ENCODE results near the gene S100A4.
A peak's percentile ranks its signal among the peaks of the same experiment; 100 is the strongest.

S100A4 gene

DNA sequence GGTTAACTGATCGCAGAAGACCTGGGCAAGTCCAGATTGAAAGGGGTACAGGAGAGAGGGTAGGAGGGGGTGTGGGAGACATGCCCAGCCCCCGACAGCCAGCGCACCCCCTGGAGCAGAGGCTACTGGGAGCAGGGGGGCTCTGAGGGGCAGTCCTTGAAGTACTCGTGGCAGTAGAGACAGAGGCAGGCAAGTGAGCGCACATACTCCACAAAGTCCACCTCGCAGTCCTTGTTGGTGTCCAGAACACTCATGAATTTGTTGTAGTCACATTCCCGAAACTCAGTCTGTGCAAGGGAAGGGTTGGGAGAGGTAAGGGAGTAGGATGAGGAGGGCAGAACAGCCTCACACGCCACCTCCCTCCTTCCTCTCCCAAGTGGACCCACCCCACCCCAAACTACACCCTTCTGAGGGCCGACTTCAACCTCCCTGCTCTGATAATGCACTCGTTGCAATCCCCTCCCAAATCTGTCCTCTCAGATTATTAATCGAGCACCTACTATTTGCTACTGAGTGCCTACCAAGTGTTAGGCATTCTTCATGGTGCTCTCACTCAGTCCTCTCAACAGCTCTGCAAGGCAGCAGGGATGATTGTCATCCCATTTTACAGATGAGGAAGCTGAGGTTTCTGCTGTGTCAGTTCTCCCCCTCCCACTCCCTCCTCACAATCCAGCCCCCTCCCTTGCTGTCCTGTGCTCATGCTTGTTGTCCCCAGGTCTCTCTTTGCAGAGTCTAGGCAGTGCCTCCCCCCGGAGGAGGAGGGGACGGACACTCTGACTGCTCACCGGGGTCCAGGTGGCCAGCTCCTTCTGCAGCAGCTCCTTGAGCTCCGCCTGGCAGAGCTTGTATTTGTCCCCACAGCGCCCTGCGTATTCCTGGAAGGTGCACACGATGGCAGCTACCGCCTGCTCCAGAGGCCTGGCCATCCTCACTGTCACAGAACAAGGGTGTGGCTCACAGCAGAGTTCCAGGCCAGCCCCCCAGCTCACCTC, 2.2 kb upstream of the S100A4 start:
- DNase-seq (ENCODE audit: low spot score): no peak

DNA sequence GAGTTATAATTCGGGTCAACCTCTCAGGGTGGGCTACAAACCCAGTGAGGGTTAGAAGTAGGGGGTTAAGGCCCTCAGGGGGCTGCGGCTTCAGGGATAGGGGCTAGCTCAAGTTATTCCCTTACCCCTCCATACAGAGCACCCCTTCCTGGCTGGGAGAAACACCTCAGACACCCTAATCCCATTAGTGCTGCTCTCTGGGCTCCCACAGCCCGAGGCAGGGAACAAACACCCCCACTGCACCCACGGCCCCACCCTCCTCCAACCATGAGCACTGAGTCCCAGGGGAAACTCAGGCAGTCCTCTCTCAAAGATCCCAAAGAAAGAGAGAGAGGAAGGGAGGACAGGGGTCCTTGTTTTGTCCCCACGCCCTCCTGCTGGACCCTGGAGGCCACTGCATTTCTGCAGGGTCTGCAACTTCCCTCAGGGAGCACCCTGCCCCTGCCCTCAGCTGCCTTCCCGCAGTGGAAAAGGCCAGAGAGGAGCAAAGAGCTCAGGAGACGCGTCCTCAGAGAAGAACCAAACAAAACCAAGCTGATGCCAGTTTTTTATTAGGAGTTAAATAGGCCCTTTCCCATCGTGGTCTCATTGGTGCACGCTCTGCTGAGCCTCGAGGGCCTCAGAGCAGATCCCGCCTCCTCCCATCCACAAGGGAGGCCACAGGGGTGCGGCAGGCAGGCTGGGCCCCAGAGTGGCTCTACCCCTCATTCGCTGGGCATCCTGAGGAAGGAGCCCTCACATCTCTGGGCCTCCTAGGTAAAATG, 1.4 kb upstream of the S100A4 start:
- no peak for DNase-seq (ENCODE audit: low spot score)

DNA sequence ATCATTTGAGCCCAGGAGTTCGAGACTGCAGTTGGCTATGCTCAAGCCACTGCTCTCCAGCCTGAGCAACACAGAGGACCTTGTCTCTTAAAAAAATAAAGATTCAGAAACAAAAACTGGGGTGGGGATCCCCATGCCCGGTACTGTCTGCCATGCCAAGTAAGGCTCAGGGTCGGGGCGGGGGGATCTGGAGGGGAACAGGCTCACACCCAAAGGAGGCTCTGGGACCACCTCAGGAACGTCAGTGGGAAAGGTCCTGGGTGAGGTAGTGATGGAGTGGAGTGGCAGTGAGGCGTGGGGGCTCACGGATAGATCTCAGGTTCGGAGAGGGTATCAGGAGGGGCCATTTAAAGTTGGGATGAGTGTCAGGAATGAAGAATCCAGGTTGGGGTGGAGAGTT, 765 bp upstream of the S100A4 start:
- DNase-seq (ENCODE audit: low spot score): no peak

DNA sequence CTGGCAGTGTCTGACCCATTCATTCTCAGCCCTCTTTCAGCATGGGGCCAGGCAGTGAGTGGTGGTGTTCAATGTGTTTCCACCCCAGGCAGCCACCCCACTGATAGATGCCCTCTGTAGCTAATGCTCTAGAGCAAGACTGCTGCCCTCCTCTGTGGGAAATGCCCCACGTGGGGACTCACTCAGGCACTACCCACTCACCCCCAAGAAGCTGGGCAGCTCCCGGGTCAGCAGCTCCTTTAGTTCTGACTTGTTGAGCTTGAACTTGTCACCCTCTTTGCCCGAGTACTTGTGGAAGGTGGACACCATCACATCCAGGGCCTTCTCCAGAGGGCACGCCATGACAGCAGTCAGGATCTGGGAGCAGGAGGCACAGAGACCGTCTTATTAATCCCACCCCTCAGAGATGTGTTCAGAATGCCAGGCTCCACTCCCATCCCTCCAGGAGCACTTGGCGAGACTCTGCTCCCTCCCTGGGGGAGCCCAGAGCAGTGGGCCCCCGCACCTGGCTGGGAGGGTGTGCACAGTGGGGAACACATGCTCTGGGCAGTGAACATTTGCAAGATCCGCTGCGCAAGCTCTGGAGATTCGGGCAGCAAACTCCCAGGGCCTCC, 1.0 kb downstream of the S100A4 start:
- DNase-seq (ENCODE audit: low spot score): no peak

DNA sequence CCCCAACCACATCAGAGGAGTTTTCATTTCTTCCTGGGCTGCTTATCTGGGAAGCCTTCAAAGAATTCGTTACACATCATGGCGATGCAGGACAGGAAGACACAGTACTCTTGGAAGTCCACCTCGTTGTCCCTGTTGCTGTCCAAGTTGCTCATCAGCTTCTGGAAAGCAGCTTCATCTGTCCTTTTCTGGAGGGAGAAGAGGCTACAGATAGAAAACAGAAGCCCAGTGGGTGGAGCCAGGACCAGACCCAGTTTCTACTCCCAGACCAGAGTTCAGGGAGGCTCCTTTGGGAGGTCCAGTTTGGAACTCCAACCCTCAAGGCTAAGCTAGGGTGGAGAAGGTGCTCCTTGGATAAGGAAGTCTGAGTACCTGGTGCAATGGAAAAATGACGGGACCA, 1.9 kb downstream of the S100A4 start:
- no peak for DNase-seq (ENCODE audit: low spot score)

DNA sequence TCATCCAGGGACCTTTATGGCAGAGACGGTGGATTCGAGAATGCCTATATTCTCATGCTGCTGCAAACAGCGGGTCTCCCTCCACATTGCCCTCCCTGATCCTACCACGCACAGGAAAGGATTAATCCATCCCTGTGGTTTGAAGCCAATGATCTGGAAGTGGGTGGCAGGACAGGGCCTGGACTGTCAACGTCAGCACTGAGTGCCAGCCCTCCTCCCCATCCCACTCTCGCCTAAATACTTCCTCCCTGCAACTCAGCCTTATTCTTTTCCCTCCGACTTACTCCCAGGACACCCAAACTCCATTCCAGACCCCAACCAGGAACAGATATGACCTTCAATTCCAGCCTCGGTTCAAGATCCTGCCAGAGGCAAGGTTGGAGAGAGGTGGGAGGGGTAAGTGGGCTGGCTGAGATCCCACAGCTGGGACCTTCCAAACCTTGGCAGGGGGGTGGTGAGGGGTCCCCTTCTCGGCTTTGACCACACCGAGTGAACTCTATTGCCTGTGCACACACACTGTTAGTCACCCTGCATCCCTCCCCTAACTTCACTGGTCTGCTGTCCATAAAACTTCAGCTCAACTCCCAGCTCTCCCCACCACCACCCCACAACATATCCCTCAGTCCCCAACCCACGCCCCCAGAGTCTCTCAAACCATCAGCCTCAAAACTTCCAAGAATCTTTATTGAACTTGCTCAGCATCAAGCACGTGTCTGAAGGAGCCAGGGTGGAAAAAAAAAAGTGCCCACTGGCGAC, 2.5 kb downstream of the S100A4 start:
- peak; percentile 39 for DNase-seq (ENCODE audit: low spot score)

DNA sequence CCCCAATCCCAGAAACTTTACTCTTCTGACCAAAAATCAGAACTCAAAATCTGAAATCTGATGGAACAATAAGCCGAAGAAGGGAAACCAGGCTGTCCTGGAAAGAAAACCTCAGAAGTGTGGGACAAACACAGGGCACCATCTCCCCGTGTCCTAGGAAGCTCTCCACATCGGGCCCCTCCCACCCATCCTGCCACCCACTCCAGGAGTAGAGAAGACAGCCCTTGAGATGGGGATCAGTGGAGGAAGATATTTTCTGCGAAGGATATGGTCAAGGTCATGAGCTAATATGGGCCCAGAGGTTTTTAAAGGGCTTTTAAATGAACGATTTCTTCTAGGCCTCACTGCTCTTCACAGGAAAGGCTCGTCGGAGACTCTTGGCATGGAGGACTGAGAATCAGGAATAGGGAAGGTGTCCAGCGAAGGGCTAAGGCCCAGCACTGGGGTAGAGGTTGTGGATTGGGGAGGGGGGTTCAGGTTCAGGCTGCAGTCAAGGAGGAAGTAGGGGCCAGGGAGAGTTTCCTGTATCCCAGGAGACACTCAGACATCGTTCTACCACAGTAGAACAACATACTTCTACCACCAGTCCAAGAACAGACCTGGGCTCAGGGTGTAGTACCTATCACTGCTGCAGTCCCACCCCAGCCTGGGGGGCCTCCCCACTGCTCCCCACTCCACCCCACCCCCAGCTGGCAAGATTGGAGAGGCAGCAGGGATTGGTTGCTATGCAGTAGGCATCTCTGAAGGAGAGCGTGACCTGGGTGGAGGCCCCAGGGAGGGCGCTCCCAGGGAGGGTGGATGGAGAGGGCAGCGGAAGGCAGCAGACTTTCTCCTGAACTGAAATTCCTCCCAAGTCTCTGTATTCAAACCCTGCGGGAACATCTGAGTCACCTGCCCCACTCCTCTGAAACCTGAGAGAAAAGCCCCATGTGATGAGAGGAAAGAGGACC, 3.7 kb downstream of the S100A4 start:
- no peak for DNase-seq (ENCODE audit: low spot score)

DNA sequence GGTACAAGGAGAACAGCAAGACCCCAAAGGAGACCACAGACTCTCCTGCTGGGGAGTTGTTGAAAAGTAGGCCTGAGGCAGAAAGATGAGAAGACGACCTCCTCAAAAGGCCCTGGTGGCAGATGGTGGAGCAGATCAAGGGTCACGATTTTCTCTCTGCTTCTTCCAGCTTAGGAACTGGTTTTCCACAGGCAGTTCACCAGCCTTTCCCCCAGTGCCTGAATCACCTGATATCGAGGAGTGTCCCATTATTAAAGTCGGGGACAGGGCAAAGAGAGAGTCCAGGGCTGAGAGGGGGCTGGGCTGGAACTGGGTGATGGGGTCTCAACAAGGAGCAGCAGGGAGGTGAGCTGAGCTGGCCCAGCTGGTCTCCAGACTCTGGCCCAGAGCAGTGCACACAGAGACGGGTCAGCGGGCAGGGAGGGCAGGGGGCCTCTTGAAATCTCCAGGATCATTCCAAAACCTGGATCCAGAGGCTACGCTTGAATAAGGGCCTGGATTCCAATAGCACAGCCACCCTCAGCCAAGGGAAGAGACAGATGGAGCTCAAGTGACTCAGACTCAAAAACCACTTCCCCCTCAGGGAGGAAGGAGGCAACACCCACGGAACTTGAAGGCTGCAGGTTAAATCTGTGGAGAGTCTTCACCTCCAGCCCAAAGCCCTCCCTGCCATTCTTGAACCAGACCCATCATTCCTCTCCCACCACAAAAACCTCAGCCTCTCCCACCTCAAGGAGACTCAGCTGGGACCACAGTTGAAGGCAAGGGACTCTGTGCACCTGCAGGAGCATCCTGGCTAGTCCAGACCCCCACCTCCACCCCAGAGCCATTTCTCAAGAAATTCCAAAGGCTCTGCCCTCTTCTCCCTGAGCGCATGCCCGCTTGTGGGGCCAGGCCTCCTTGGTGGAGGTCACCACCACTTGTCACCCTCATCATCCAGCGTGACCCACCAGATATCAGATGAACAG, 4.9 kb downstream of the S100A4 start, which contains the start of gene S100A5:
Gene S100A5, minus strand, starts transcription at position 541 of the 968 bp plus-strand sequence. CDS start 743 bp downstream, outside the sequence.
- DNase-seq (ENCODE audit: low spot score): peak; percentile 66

DNA sequence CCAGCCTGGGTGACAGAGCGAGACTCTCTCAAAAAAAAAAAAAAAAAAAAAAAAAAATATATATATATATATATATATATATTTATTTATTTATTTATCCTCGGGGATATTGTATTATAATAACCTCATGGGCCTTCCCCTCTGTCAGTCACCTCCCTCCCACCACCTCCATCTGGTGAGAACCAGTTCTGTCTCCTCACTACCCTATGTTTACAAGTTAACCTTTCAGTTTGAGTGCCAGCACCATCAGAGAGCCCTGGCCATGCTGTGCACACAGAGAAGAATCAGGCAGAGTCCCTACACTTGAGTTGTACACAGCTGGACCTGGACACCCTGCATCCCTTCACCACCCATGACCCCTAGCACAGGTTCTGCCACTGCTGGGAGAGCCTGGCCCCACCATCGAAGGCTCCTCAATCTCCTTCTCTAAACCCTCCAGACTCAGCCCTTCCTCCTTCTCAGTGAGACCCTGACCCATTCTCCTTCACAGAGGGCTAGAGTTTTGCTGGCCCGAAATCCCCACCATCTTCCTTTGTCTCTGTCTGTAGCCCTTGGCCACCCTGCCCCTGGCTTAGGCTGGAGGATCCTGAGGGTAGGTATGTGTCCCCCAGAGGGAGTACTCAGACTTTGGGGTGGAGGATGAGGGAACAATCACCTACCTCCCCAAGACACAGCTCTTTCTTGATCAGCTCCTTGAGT, 6.1 kb downstream of the S100A4 start:
- DNase-seq (ENCODE audit: low spot score): no peak

DNA sequence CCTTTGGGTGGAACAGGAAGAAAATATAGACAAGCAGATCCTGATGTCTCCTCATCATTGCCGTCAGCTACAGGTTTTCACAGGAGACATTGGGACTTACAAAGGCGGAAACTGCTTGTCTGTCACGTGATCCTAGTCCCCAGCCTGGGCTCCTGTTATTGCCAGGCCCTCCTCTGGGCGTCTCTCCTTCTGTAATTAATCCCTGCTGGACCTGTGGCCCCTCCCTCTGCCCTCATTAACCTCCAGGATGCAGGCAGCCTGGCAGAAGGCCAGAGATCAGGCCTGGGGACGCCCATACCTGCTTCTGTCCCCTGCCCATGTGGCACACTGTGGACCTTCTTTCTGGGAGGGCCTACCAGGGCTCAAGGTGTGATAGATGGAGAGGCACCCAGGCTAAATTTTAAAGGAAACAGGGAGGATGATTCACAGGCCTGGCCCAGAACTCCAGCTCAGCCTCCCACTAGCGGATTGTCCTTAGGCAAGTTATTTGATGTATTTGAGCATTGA, 7.2 kb downstream of the S100A4 start:
- peak; percentile 35 for DNase-seq (ENCODE audit: low spot score)

DNA sequence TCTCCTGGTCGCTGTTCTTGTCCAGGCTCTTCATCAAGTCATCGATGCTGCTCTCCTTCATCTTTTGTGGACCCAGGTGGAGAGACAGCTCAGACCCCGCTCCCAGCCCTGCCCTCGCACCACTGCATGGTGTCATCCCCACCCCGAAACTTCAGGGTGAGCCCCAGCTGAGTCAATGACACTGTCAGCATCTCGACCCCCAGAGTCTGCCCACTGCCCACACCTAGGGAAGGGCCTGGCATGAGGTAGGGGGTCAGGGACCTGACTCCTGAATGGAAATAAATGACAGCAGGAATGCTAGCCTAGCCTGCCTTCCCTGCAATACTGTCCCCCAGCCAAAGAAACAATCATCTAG, 8.3 kb downstream of the S100A4 start:
- no peak for DNase-seq (ENCODE audit: low spot score)

DNA sequence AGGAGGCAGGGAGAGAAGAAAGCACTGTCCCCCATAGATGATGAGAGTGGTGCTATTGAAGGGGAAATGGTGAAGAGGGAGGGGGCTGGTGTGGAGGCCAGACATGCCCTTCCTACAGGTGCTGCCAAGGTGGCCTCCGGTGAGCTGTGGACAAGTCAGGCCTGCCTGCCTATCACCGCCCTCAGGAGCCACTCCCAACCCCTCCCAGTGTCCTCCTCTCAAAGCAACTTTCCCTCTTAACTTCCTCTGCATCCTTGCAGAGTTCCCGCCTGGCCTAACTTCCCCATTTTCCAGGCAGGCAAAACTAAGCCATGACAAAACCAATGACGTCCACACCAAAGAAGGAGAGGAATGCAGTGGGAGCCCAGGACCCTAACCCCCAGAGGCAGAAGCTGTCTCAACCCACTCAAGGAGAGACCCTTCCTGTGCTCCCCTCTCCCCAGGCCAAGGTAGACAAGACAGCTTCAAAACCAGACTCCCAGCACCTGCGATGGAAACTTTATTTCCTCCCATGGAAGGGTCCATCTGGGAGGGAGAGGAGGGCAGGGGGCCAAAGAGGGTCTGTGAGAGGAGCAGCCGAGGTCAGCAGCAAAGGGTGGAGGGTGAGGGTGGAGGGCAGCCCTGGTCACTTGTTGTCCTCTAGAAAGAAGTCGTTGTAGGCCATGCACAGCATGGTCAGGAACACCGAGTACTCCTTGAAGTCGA, 8.8 kb downstream of the S100A4 start:
- peak; percentile 65 for DNase-seq (ENCODE audit: low spot score)

DNA sequence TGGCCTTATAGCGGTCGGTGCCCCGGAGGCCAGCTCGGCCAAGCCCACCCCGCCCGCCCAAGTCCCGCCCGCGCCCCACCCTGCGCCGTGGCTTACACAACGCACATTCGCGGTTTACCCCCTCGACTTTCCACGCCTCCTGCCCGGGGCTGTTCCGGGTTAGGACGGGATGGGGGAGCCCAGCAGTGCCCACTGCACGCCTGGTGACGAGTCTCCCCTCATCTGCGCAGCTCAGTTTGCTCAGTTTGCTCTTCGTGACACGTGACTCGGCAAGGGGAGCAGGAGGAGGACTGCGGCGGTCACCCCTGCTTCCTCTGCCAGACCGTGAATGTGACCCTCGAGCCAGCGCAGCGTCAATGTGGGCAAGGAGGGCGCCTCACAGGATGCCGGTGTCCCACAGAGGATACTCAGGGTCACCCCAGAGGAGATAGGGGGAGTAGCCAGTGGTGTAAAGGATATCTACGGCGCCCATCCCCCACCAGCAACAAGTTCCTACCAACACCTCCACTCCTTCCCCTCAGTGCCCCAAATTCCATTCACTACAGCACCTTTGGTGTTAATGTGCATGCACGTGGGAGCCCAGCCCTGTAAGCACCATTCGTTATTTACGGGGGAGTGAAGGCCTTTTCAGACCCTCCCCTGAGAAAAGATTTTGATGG, 9.5 kb downstream of the S100A4 start:
- peak; percentile 94 for DNase-seq (ENCODE audit: low spot score)

DNA sequence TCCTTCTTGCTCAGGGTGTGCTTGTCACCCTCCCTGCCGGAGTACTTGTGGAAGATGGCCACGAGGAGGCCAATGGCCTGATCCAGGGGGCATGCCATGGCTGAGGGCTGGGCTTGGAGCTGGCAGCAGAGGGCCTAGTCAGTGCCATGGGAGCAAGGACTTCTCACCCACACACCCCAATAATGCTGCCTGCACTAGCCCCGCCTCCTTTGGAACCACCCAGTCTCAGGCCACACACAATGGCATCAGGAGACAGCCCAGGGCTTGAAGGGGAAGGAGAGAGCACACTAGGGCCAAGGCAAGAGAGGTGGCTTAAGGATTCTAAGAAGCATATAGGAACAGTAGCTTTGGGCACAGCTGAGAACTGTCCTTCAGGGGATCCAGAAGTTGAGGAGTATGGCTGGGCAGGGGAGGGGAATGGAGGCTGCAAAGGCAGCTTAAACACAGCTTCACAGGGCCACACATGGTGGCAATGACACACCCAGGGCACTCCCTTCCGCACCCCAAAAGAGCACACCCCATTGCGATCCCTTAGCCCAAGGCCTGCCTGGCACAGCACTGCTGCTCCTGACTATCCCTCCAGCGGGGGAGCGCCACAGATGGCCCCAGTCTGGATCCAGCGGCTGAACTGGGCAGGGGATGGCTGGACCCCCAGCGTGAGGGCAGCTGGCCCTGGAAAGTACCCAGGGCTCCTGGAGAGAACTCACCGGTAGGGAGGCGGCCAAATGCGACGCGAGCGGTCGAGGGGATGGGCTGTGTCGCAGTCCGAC, 10.2 kb downstream of the S100A4 start, which contains the start of gene S100A6:
Gene S100A6, minus strand, starts transcription at position 750 of the 770 bp plus-strand sequence. Its CDS starts 652 bp downstream, at position 98.
- DNase-seq (ENCODE audit: low spot score): no peak

DNA sequence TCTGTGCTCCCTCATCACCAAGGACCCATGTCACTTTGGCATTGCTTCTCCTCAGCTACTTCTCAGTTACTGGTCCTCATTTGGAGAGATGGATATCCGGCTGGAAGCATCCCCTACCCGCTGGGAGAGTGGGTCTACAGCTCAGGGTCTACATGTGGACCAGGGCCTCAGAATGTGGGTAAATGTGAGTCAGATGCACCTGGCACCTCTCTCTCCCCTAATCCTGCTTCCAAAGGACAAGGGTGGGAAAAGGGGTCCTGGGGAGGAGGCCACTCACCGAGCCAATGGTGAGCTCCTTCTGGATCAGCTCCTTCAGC, 10.7 kb downstream of the S100A4 start:
- no peak for DNase-seq (ENCODE audit: low spot score)

DNA sequence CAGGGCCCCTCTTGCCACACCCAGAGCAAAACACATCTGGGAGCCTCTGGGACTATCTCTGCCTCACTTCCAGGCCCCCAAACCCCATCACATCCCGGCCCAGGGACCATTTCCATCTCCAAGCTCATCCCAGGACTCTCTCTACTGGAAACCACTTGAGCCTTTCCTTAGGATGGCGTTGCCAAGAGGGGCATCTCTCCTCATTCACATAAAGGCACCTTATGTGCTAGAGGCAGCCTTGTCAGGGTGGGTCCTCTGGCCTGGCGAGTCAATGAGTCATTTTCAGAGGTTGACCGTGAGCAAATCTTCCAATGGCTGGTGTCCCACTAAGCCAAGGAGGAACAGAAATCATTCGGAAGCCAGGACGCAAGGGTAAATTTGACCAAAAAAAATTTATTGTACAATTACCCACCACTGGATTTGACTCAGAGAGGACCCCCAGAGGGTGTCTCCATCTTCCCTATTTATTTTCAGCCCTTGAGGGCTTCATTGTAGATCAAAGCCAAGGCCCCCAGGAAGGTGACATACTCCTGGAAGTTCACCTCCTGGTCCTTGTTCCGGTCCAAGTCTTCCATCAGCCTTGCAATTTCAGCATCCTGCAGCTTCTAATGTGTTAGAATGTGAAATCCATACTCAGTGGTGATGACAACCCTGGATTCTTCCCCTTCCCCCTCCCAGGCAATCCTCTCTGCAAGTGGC, 11.2 kb downstream of the S100A4 start:
- DNase-seq (ENCODE audit: low spot score): no peak

Measured in LoVo (cell line).